Measurements from ENCODE around the gene TMEM52. TPM values are rescaled to one million over a fixed set of nuclear protein-coding genes. Genes with fewer than 3 reads are reported as not detected.

The TMEM52 gene
- total and polyA plus RNA-seq, 9 of the 15 experiments (the other 6 are each of a cell fraction or from before 2014, with no cell fraction given), result 0.37 to 22.5 (median 6.8) TPM

GRCh38 chr1:1877865-1878436 is 41.1 kb downstream of the TMEM52 start:
- Histone ChIP-seq H3K27me3 (ENCODE audit: control insufficient read depth in 2 of 2, insufficient read depth in 2 of 2, low read length in 2 of 2) (no peaks in the 10 kb centered on the region), H3K27ac (ENCODE audit: extremely low read depth, low read depth, low read length) (no peak overlapping the region; the same call in 2 of the 3 replicates), H3K4me2 (ENCODE audit: insufficient read depth, low read length) (no peak overlapping the region), H3K79me2 (ENCODE audit: control insufficient read depth, insufficient read depth, low read length) (peaks cover 94% of the 10 kb centered on the region), H4K20me1 (replicated peaks; ENCODE audit: control insufficient read depth, insufficient read depth, low read length) (peaks cover 66% of the 10 kb centered on the region), H2AFZ (ENCODE audit: low read depth, low read length) (no peak overlapping the region), H3K36me3 (ENCODE audit: control insufficient read depth, insufficient read depth, low read length) (peaks cover 61% of the 10 kb centered on the region), H3K9me3 (replicated peaks; ENCODE audit: control insufficient read depth, insufficient read depth, low read depth, low read length) (no peaks in the 10 kb centered on the region), H3K4me3 (no peak overlapping the region), H3K4me1 (replicated peaks in 1 of 2; ENCODE audit: control insufficient read depth in 2 of 2, insufficient read depth in 2 of 2, low read length in 2 of 2) (peaks cover 21 to 32% of the 10 kb centered on the region in 2 experiments; a peak in 4 of 5 replicates), H3K9me1 (ENCODE audit: control insufficient read depth, insufficient read depth, low read length) (peaks cover 22% of the 10 kb centered on the region), H3K9ac (ENCODE audit: insufficient read depth in 1 of 2, low read depth in 2 of 2, low read length in 2 of 2) (no peak overlapping the region; a peak in 1 of 4 replicates)
- 52% methylated on average over 5 of the region's 5 CpGs for WGBS (ENCODE audit: insufficient coverage, low coverage, missing lambda C conversion rate)
- TF ChIP-seq ZFP36 (IDR thresholded peaks at IDR 0.05; ENCODE audit: low read depth, low read length, partially characterized antibody) (peak; percentile 9), SNRNP70 (optimal IDR thresholded peaks at IDR 0.05; ENCODE audit: low read depth, low read length) (no peak)
- intact Hi-C loops (cut with micrococcal nuclease) (no loop called here), in situ Hi-C loops (cut with MboI) (no loop called here)
- CTCF ChIA-PET (ENCODE audit: low intra/inter-chr PET ratio), result no interaction called here
- DNase-seq (ENCODE audit: extremely low read depth in 1 of 4, low spot score in 3 of 4), result no peak
- no TSS peak for BruUV-seq (replicated peaks)
- POLR2A ChIA-PET, result interaction anchor here (0.7 to 1.5 kb wide), 6 partner anchors 9 to 76 kb away, joined by 3 to 12 read pairs (median 3); no protein-coding TSS in a partner anchor
- no peak for FAIRE-seq
- ATAC-seq, result peak; percentile 59

- in situ Hi-C loops (cut with MboI) (no loop called here), intact Hi-C loops (cut with micrococcal nuclease) (no loop called here)
- Histone ChIP-seq H3K9me3 (replicated peaks; ENCODE audit: control insufficient read depth, insufficient read depth, low read depth, low read length) (no peaks in the 10 kb centered on the region), H3K9me1 (ENCODE audit: control insufficient read depth, insufficient read depth, low read length) (peaks cover 22% of the 10 kb centered on the region), H3K4me2 (ENCODE audit: insufficient read depth, low read length) (no peak overlapping the region), H3K36me3 (ENCODE audit: control insufficient read depth, insufficient read depth, low read length) (peaks cover 68% of the 10 kb centered on the region), H2AFZ (ENCODE audit: low read depth, low read length) (no peak overlapping the region), H4K20me1 (replicated peaks; ENCODE audit: control insufficient read depth, insufficient read depth, low read length) (peaks cover 59% of the 10 kb centered on the region), H3K27me3 (ENCODE audit: control insufficient read depth in 2 of 2, insufficient read depth in 2 of 2, low read length in 2 of 2) (no peaks in the 10 kb centered on the region), H3K27ac (ENCODE audit: extremely low read depth, low read depth, low read length) (no peak overlapping the region), H3K4me3 (no peak overlapping the region), H3K79me2 (ENCODE audit: control insufficient read depth, insufficient read depth, low read length) (peaks cover 95% of the 10 kb centered on the region), H3K4me1 (replicated peaks in 1 of 2; ENCODE audit: control insufficient read depth in 2 of 2, insufficient read depth in 2 of 2, low read length in 2 of 2) (peaks cover 15 to 24% of the 10 kb centered on the region in 2 experiments; a peak in 4 of 5 replicates), H3K9ac (ENCODE audit: insufficient read depth in 1 of 2, low read depth in 2 of 2, low read length in 2 of 2) (no peak overlapping the region)
- ATAC-seq (no peak), FAIRE-seq (no peak), DNase-seq (ENCODE audit: extremely low read depth in 1 of 4, low spot score in 3 of 4) (no peak)
- no TSS peak for BruUV-seq (replicated peaks)
- POLR2A ChIA-PET, result interaction anchor here (1.2 to 1.6 kb wide), 2 partner anchors 11 to 16 kb away, joined by 3 to 5 read pairs; no protein-coding TSS in a partner anchor
- 98% methylated on average over 11 of the region's 11 CpGs for WGBS (ENCODE audit: insufficient coverage, low coverage, missing lambda C conversion rate)
- CTCF ChIA-PET (ENCODE audit: low intra/inter-chr PET ratio), result no interaction called here
- no peak for TF ChIP-seq SMARCE1 (IDR thresholded peaks at IDR 0.05)
- TF ChIP-seq CTCFL (IDR thresholded peaks at IDR 0.05; ENCODE audit: borderline replicate concordance, insufficient read depth, low read depth, low read length, poor library complexity, severe bottlenecking), result no peak
- TF ChIP-seq PHF8 (IDR thresholded peaks at IDR 0.05; ENCODE audit: borderline replicate concordance, low read length), result no peak
- TF ChIP-seq ZNF277 (CRISPR knock-in tag; IDR thresholded peaks at IDR 0.05; ENCODE audit: borderline replicate concordance), result no peak
Observed at GRCh38 chr1:1876335-1876930, 42.6 kb downstream of the TMEM52 start.

All from K562 (cell line).